Neural cell (in vitro differentiated cells): ENCODE results near the gene COL3A1.

Source experiments
- CTCF ChIP-seq: fragments of 450-650 bp; IDR thresholded peaks from 2 replicates; pipeline ENCODE4 v1.5.1; 2014; ENCODE audit warnings: antibody characterized with exemption, mild to moderate bottlenecking, moderate library complexity; ENCODE audit not compliant: poor library complexity, severe bottlenecking
- EP300 ChIP-seq: fragments of 450-650 bp; conservative IDR thresholded peaks from 2 replicates; pipeline ENCODE4 v1.6.1; 2014; ENCODE audit warnings: antibody characterized with exemption, mild to moderate bottlenecking, moderate library complexity; ENCODE audit not compliant: poor library complexity, severe bottlenecking
- EZH2 ChIP-seq: fragments of 200-600, 300-800 bp; shearing (Covaris generic), sonication (generic); IDR thresholded peaks from 2 replicates; pipeline ENCODE4 v1.6.1; 2014; ENCODE audit warnings: antibody characterized with exemption, low read length, borderline replicate concordance, mild to moderate bottlenecking; ENCODE audit not compliant: insufficient read depth, poor library complexity, severe bottlenecking
- MXI1 ChIP-seq: fragments of 450-650 bp; conservative IDR thresholded peaks from 2 replicates; pipeline ENCODE4 v1.6.1; 2014; ENCODE audit warnings: antibody characterized with exemption, mild to moderate bottlenecking; ENCODE audit not compliant: poor library complexity, severe bottlenecking
- POLR2AphosphoS5 ChIP-seq: IDR thresholded peaks from 2 replicates; pipeline ENCODE4 v1.6.1; 2012
- RAD21 ChIP-seq: fragments of 450-650 bp; conservative IDR thresholded peaks from 2 replicates; pipeline ENCODE4 v1.6.1; 2014; ENCODE audit warnings: antibody characterized with exemption, mild to moderate bottlenecking, moderate library complexity
- REST ChIP-seq: IDR thresholded peaks from 2 replicates; pipeline ENCODE4 v1.6.1; 2012; ENCODE audit warnings: borderline replicate concordance
- TAF1 ChIP-seq: IDR thresholded peaks from 2 replicates; pipeline ENCODE4 v1.6.1; 2012; ENCODE audit warnings: low read depth

- no peak for TF ChIP-seq EZH2
- no peak for TF ChIP-seq EP300
- TF ChIP-seq CTCF = no peak
- no peak for TF ChIP-seq POLR2AphosphoS5
- TF ChIP-seq TAF1 = no peak
- no peak for TF ChIP-seq REST
- TF ChIP-seq MXI1 = no peak
- TF ChIP-seq RAD21 = no peak
Measured at GRCh38 chr2:188979187-188980114, 5.3 kb downstream of the COL3A1 start.
